ENCODE data around the gene C1QTNF9.

- TF ChIP-seq CTCF (IDR thresholded peaks at IDR 0.05) = no peak
- no peak for TF ChIP-seq ZNF423 (CRISPR knock-in tag; IDR thresholded peaks at IDR 0.05)
- no peak for TF ChIP-seq ATF2 (CRISPR knock-in tag; IDR thresholded peaks at IDR 0.05; ENCODE audit: borderline replicate concordance, low read depth)
- no peak for TF ChIP-seq NFYB (CRISPR knock-in tag; conservative IDR thresholded peaks at IDR 0.05; ENCODE audit: low read depth)
- TF ChIP-seq CREB1 (CRISPR knock-in tag; IDR thresholded peaks at IDR 0.05) = no peak
- no peak for TF ChIP-seq JUN (CRISPR knock-in tag; IDR thresholded peaks at IDR 0.05)
- no peak for TF ChIP-seq NFE2L1 (CRISPR knock-in tag; IDR thresholded peaks at IDR 0.05)
Observed at GRCh38 chr13:24323036-24323738, 13.8 kb downstream of the C1QTNF9 start.

All from WTC11 (cell line).